Measurements from ENCODE around the gene MAP3K9. TPM values are rescaled to one million over a fixed set of nuclear protein-coding genes. Genes with fewer than 3 reads are reported as not detected.

MAP3K9 gene
- total RNA-seq, 4 donors from 2014 or later: 0.29 to 2.8 (median 1.2) TPM

GRCh38 chr14:70847406-70848090 lies 38.2 kb upstream of the MAP3K9 start:
- intact Hi-C loops (cut with DNase I; ENCODE audit: low total_unique reads): no loop called here
- H3K4me3 ChIP-seq: no peak overlapping the region

GRCh38 chr14:70845601-70846000 lies 36.3 kb upstream of the MAP3K9 start:
- intact Hi-C loops (cut with DNase I; ENCODE audit: low total_unique reads): no loop called here
- TF ChIP-seq POLR2A (IDR thresholded peaks at IDR 0.05): no peak
- TF ChIP-seq CTCF (IDR thresholded peaks at IDR 0.05): no peak

More at GRCh38 chr14:70847406-70848090, 38.2 kb upstream of the MAP3K9 start:
- no peaks in the 10 kb centered on the region for H3K4me1 ChIP-seq
- DNase-seq: no peak
- H3K9me3 ChIP-seq: no peaks in the 10 kb centered on the region
- no peaks in the 10 kb centered on the region for H3K27me3 ChIP-seq
- no peak for TF ChIP-seq CTCF (IDR thresholded peaks at IDR 0.05)
- TF ChIP-seq POLR2A (IDR thresholded peaks at IDR 0.05): no peak
- H3K36me3 ChIP-seq: no peaks in the 10 kb centered on the region
- no peak overlapping the region for H3K27ac ChIP-seq

GRCh38 chr14:70842851-70843462 lies 33.6 kb upstream of the MAP3K9 start:
- DNase-seq: no peak
- no peaks in the 10 kb centered on the region for H3K9me3 ChIP-seq
- intact Hi-C loops (cut with DNase I; ENCODE audit: low total_unique reads): no loop called here
- no peaks in the 10 kb centered on the region for H3K27me3 ChIP-seq
- H3K4me1 ChIP-seq: no peaks in the 10 kb centered on the region
- H3K4me3 ChIP-seq: no peak overlapping the region
- no peaks in the 10 kb centered on the region for H3K36me3 ChIP-seq
- H3K27ac ChIP-seq: no peak overlapping the region
- TF ChIP-seq CTCF (IDR thresholded peaks at IDR 0.05) (no peak), POLR2A (IDR thresholded peaks at IDR 0.05) (no peak)

More at GRCh38 chr14:70845601-70846000, 36.3 kb upstream of the MAP3K9 start:
- Histone ChIP-seq H3K4me3 (no peak overlapping the region), H3K27me3 (no peaks in the 10 kb centered on the region), H3K4me1 (no peaks in the 10 kb centered on the region), H3K9me3 (no peaks in the 10 kb centered on the region), H3K36me3 (no peaks in the 10 kb centered on the region), H3K27ac (no peak overlapping the region)
- no peak for DNase-seq

GRCh38 chr14:70838076-70838475 lies 28.8 kb upstream of the MAP3K9 start:
- TF ChIP-seq CTCF (IDR thresholded peaks at IDR 0.05): no peak
- TF ChIP-seq POLR2A (IDR thresholded peaks at IDR 0.05): no peak
- Histone ChIP-seq H3K4me1 (no peaks in the 10 kb centered on the region), H3K4me3 (no peak overlapping the region), H3K9me3 (no peaks in the 10 kb centered on the region), H3K27ac (no peak overlapping the region), H3K36me3 (no peaks in the 10 kb centered on the region), H3K27me3 (no peaks in the 10 kb centered on the region)
- intact Hi-C loops (cut with DNase I; ENCODE audit: low total_unique reads): no loop called here
- DNase-seq: no peak

- no peaks in the 10 kb centered on the region for H3K4me1 ChIP-seq
- no peak for TF ChIP-seq POLR2A (IDR thresholded peaks at IDR 0.05)
- TF ChIP-seq CTCF (IDR thresholded peaks at IDR 0.05): no peak
- no peak overlapping the region for H3K4me3 ChIP-seq
- DNase-seq: no peak
- no peaks in the 10 kb centered on the region for H3K9me3 ChIP-seq
- H3K27me3 ChIP-seq: no peaks in the 10 kb centered on the region
- H3K36me3 ChIP-seq: no peaks in the 10 kb centered on the region
- no peak overlapping the region for H3K27ac ChIP-seq
- intact Hi-C loops (cut with DNase I; ENCODE audit: low total_unique reads): no loop called here
Observed at GRCh38 chr14:70836946-70837345, 27.6 kb upstream of the MAP3K9 start.
